Measurements from ENCODE around the gene METTL3.
"Not testable (repeated sequence)": the region's sequence is repeated elsewhere in the genome, so short reads cannot be mapped to it uniquely, and the experiment has no call there.

METTL3 gene

GRCh38 chr14:21510735-21511657 lies at the start of gene METTL3:
METTL3 (minus strand) TSS chr14:21511340; CDS start chr14:21511223, 117 bp downstream.
- Mint-ChIP-seq H3K4me3 (peak within 1 kb of the TSS; percentile 94), H3K9me3 (no peaks in the 10 kb centered on the region), H3K4me1 (peaks cover 39% of the 10 kb centered on the region), H3K27ac (peak within 1 kb of the TSS; percentile 97), H3K36me3 (peaks cover 13% of the 10 kb centered on the region), H3K27me3 (no peaks in the 10 kb centered on the region)

- Mint-ChIP-seq H3K36me3 (no peaks in the 10 kb centered on the region), H3K9me3 (no peaks in the 10 kb centered on the region), H3K4me3 (no peak overlapping the region), H3K27ac (no peak overlapping the region), H3K27me3 (no peaks in the 10 kb centered on the region), H3K4me1 (peaks cover 7% of the 10 kb centered on the region)
Measured at GRCh38 chr14:21558703-21559170, 47.6 kb upstream of the METTL3 start.

GRCh38 chr14:21557084-21557901 lies 46.2 kb upstream of the METTL3 start:
- Mint-ChIP-seq H3K27ac (no peak overlapping the region), H3K27me3 (no peaks in the 10 kb centered on the region), H3K36me3 (no peaks in the 10 kb centered on the region), H3K9me3 (no peaks in the 10 kb centered on the region), H3K4me3 (no peak overlapping the region), H3K4me1 (peaks cover 7% of the 10 kb centered on the region)

- H3K36me3 Mint-ChIP-seq: no peaks in the 10 kb centered on the region
- H3K27me3 Mint-ChIP-seq: no peaks in the 10 kb centered on the region
- no peaks in the 10 kb centered on the region for H3K9me3 Mint-ChIP-seq
- peaks cover 7% of the 10 kb centered on the region for H3K4me1 Mint-ChIP-seq
- no peak overlapping the region for H3K27ac Mint-ChIP-seq
- no peak overlapping the region for H3K4me3 Mint-ChIP-seq
Measured at GRCh38 chr14:21556378-21557083, 45.4 kb upstream of the METTL3 start.

- Mint-ChIP-seq H3K27me3 (no peaks in the 10 kb centered on the region), H3K4me3 (no peak overlapping the region), H3K36me3 (no peaks in the 10 kb centered on the region), H3K9me3 (no peaks in the 10 kb centered on the region), H3K4me1 (peaks cover 7% of the 10 kb centered on the region), H3K27ac (no peak overlapping the region)
Measured at GRCh38 chr14:21553266-21553665, 42.1 kb upstream of the METTL3 start.

- not testable (repeated sequence) for H3K9me3 Mint-ChIP-seq
Measured at GRCh38 chr14:21544588-21544987, 33.4 kb upstream of the METTL3 start.

GRCh38 chr14:21543963-21544362 lies 32.8 kb upstream of the METTL3 start:
- H3K36me3 Mint-ChIP-seq: peaks cover 2% of the 10 kb centered on the region
- H3K4me1 Mint-ChIP-seq: no peaks in the 10 kb centered on the region
- peaks cover 11% of the 10 kb centered on the region for H3K27me3 Mint-ChIP-seq
- no peak overlapping the region for H3K27ac Mint-ChIP-seq
- no peaks in the 10 kb centered on the region for H3K9me3 Mint-ChIP-seq
- H3K4me3 Mint-ChIP-seq: no peak overlapping the region

More at GRCh38 chr14:21544588-21544987, 33.4 kb upstream of the METTL3 start:
- not testable (repeated sequence) for H3K4me1 Mint-ChIP-seq, H3K27me3 Mint-ChIP-seq, H3K27ac Mint-ChIP-seq, H3K36me3 Mint-ChIP-seq, H3K4me3 Mint-ChIP-seq

GRCh38 chr14:21543521-21543960 lies 32.4 kb upstream of the METTL3 start:
- no peak overlapping the region for H3K27ac Mint-ChIP-seq
- peaks cover 14% of the 10 kb centered on the region for H3K27me3 Mint-ChIP-seq
- H3K4me1 Mint-ChIP-seq: no peaks in the 10 kb centered on the region
- no peaks in the 10 kb centered on the region for H3K9me3 Mint-ChIP-seq
- no peak overlapping the region for H3K4me3 Mint-ChIP-seq
- peaks cover 2% of the 10 kb centered on the region for H3K36me3 Mint-ChIP-seq

- Mint-ChIP-seq H3K36me3 (peaks cover 4% of the 10 kb centered on the region), H3K4me3 (no peak overlapping the region), H3K9me3 (no peaks in the 10 kb centered on the region), H3K27ac (no peak overlapping the region), H3K27me3 (peaks cover 24% of the 10 kb centered on the region), H3K4me1 (peaks cover 5% of the 10 kb centered on the region)
Measured at GRCh38 chr14:21541413-21542074, 30.4 kb upstream of the METTL3 start.

- H3K4me1 Mint-ChIP-seq: peaks cover 9% of the 10 kb centered on the region
- peaks cover 36% of the 10 kb centered on the region for H3K27me3 Mint-ChIP-seq
- no peak overlapping the region for H3K4me3 Mint-ChIP-seq
- no peaks in the 10 kb centered on the region for H3K9me3 Mint-ChIP-seq
- no peak overlapping the region for H3K27ac Mint-ChIP-seq
- H3K36me3 Mint-ChIP-seq: peaks cover 8% of the 10 kb centered on the region
Measured at GRCh38 chr14:21539189-21539940, 28.2 kb upstream of the METTL3 start.

GRCh38 chr14:21537090-21537424 lies 25.9 kb upstream of the METTL3 start:
- Mint-ChIP-seq H3K9me3 (no peaks in the 10 kb centered on the region), H3K4me1 (peaks cover 9% of the 10 kb centered on the region), H3K4me3 (no peak overlapping the region), H3K27me3 (peaks cover 36% of the 10 kb centered on the region), H3K27ac (no peak overlapping the region), H3K36me3 (peaks cover 6% of the 10 kb centered on the region)

GRCh38 chr14:21536418-21537089 lies 25.4 kb upstream of the METTL3 start:
- H3K4me3 Mint-ChIP-seq: no peak overlapping the region
- no peaks in the 10 kb centered on the region for H3K9me3 Mint-ChIP-seq
- H3K27me3 Mint-ChIP-seq: peaks cover 36% of the 10 kb centered on the region
- peaks cover 9% of the 10 kb centered on the region for H3K4me1 Mint-ChIP-seq
- H3K36me3 Mint-ChIP-seq: peaks cover 6% of the 10 kb centered on the region
- H3K27ac Mint-ChIP-seq: no peak overlapping the region

- peaks cover 9% of the 10 kb centered on the region for H3K4me1 Mint-ChIP-seq
- H3K4me3 Mint-ChIP-seq: no peak overlapping the region
- H3K27me3 Mint-ChIP-seq: peaks cover 36% of the 10 kb centered on the region
- peaks cover 6% of the 10 kb centered on the region for H3K36me3 Mint-ChIP-seq
- H3K27ac Mint-ChIP-seq: no peak overlapping the region
- H3K9me3 Mint-ChIP-seq: no peaks in the 10 kb centered on the region
Measured at GRCh38 chr14:21535545-21536417, 24.6 kb upstream of the METTL3 start.
